PC-3 (cell line): Measurements from ENCODE around the gene FAM168A.

Experiments
- CTCF ChIP-seq: fragments of 300-600 bp; sonication (generic); conservative IDR thresholded peaks from 2 replicates; pipeline ENCODE4 v1.5.1; 2017; ENCODE audit warnings: antibody characterized with exemption, low read depth, mild to moderate bottlenecking, low read length
- EZH2 ChIP-seq: fragments of 300-600 bp; sonication (generic); IDR thresholded peaks from one replicate; pipeline ENCODE4 v1.6.1; 2017; ENCODE audit warnings: antibody characterized with exemption, mild to moderate bottlenecking, low read length; ENCODE audit not compliant: unreplicated experiment
- EZH2phosphoT487 ChIP-seq: fragments of 300-600 bp; sonication (generic); IDR thresholded peaks from 2 replicates; pipeline ENCODE4 v1.6.1; 2018; ENCODE audit warnings: mild to moderate bottlenecking, antibody characterized with exemption, low read length, borderline replicate concordance

- TF ChIP-seq CTCF (no peak), EZH2 (no peak), EZH2phosphoT487 (no peak)
Measured at GRCh38 chr11:73493956-73494598, 103.8 kb downstream of the FAM168A start.
